Measurements from ENCODE around the gene RWDD3. TPM values are rescaled to one million over a fixed set of nuclear protein-coding genes. Genes with fewer than 3 reads are reported as not detected.

The RWDD3 gene
- total RNA-seq, 1 experiment from 2014 or later = 15.3 TPM

GRCh38 chr1:95230768-95231191 is 3.2 kb upstream of the RWDD3 start:
- no peak overlapping the region for H3K4ac ChIP-seq (ENCODE audit: low read depth, low read length)
- H3K9me3 Mint-ChIP-seq = no peaks in the 10 kb centered on the region
- DNase-seq = no peak
- H4K91ac ChIP-seq (ENCODE audit: insufficient read length, low read depth, low read length) = no peak overlapping the region
- no peaks in the 10 kb centered on the region for H3K4me1 ChIP-seq (ENCODE audit: insufficient read depth, low read length)
- H3K14ac ChIP-seq (ENCODE audit: insufficient read depth, low read length) = no peak overlapping the region
- no peak overlapping the region for H3T11ph ChIP-seq (ENCODE audit: low read length)
- no peak overlapping the region for H3K23ac ChIP-seq (ENCODE audit: insufficient read length, low read depth, low read length)
- H3K56ac ChIP-seq (ENCODE audit: insufficient read length, low read depth, low read length) = no peak overlapping the region
- no peak for TF ChIP-seq CTCF (conservative IDR thresholded peaks at IDR 0.05)
- H3K27me3 Mint-ChIP-seq (ENCODE audit: low read depth) = peaks cover 2% of the 10 kb centered on the region
- H3K79me1 ChIP-seq (ENCODE audit: insufficient read depth, low read depth, low read length, poor library complexity, severe bottlenecking) = no peaks in the 10 kb centered on the region
- H3K4me2 ChIP-seq (ENCODE audit: insufficient read depth, insufficient read length, low read length) = no peak overlapping the region
- peaks cover 9% of the 10 kb centered on the region for H3K23me2 ChIP-seq (ENCODE audit: insufficient read length, low read depth, low read length, poor library complexity, severe bottlenecking)
- H3K79me2 ChIP-seq (ENCODE audit: insufficient read depth, low read length) = no peaks in the 10 kb centered on the region
- H2BK120ac ChIP-seq (ENCODE audit: low read depth, low read length, poor library complexity, severe bottlenecking) = no peak overlapping the region
- no peak overlapping the region for H3K4me3 Mint-ChIP-seq
- H4K20me1 ChIP-seq (ENCODE audit: control insufficient read depth, insufficient read depth, insufficient read length) = no peaks in the 10 kb centered on the region
- no peak overlapping the region for H2BK12ac ChIP-seq (ENCODE audit: insufficient read length, low read depth, low read length)
- no peaks in the 10 kb centered on the region for H3K27me3 ChIP-seq (ENCODE audit: insufficient read depth, low read length)
- H4K5ac ChIP-seq (ENCODE audit: insufficient read length, low read depth, low read length) = no peak overlapping the region
- no peaks in the 10 kb centered on the region for H3K9me3 ChIP-seq (ENCODE audit: control insufficient read depth, low read depth, low read length)
- peaks cover 2 to 3% (median 3%) of the 10 kb centered on the region in 3 experiments; a peak in 4 of 7 replicates for H3K36me3 Mint-ChIP-seq (ENCODE audit: insufficient read depth in 1 of 3, low read depth in 3 of 3)
- H3K18ac ChIP-seq (ENCODE audit: insufficient read length, low read depth, low read length) = no peak overlapping the region
- no CpG with 5 or more reads among the region's 3 CpGs for WGBS (ENCODE audit: extremely low coverage, insufficient read length, low lambda C conversion rate)
- no peak overlapping the region for H2AFZ ChIP-seq (ENCODE audit: low read length)
- no peak overlapping the region for H2BK20ac ChIP-seq (ENCODE audit: low read depth, low read length, poor library complexity, severe bottlenecking)
- no peak overlapping the region for H2AK5ac ChIP-seq (ENCODE audit: insufficient read length, low read length)
- no peak overlapping the region for H2BK15ac ChIP-seq (ENCODE audit: low read depth, low read length)
- H3K4me1 Mint-ChIP-seq = peaks cover 10 to 15% of the 10 kb centered on the region in 2 experiments
- no peak overlapping the region for H3K27ac Mint-ChIP-seq
- no peak overlapping the region for H3K27ac ChIP-seq (ENCODE audit: insufficient read length, low read depth, low read length)
- H2BK5ac ChIP-seq (ENCODE audit: insufficient read length, low read length) = no peak overlapping the region
- no peak overlapping the region for H4K8ac ChIP-seq (replicated peaks; ENCODE audit: insufficient read length, low read depth, low read length)
- H3K9ac ChIP-seq (ENCODE audit: extremely low read depth, insufficient read length, low read length) = no peak overlapping the region

All from H9 (cell line).